GM13977 (cell line): ENCODE measurements around the gene PAM.

Source experiments
- DNase-seq: peaks from one replicate; pipeline ENCODE4 v3.0.0; 2012; ENCODE audit warnings: low spot score
- CTCF ChIP-seq: IDR thresholded peaks from 2 replicates; pipeline ENCODE4 v1.5.1; 2012; ENCODE audit warnings: mild to moderate bottlenecking, control low read depth; ENCODE audit not compliant: insufficient read depth; ENCODE audit errors: extremely low read depth, missing control alignments
- in situ Hi-C: fragments of 300-500 bp; cut with MboI; formaldehyde crosslinking; loops from one replicate; pipeline ENCODE4 v1.12.0; 2022; ENCODE audit warnings: low sequenced_read_pairs, low pct_unique_long_range_greater_than_20kb, mixed read lengths, inconsistent platforms; ENCODE audit not compliant: unreplicated experiment

The PAM gene

GRCh38 chr5:102799017-102799416, 43.9 kb downstream of the PAM start:
- in situ Hi-C loops, result no loop called here
- no peak for DNase-seq
- no peak for TF ChIP-seq CTCF

- TF ChIP-seq CTCF, result no peak
- DNase-seq, result no peak
- in situ Hi-C loops, result no loop called here
Observed at GRCh38 chr5:102800427-102800826, 45.3 kb downstream of the PAM start.

GRCh38 chr5:102801371-102801770, 46.3 kb downstream of the PAM start:
- in situ Hi-C loops, result no loop called here
- no peak for DNase-seq
- TF ChIP-seq CTCF, result no peak

GRCh38 chr5:102802708-102803458, 47.8 kb downstream of the PAM start:
- TF ChIP-seq CTCF, result no peak
- DNase-seq, result no peak
- in situ Hi-C loops, result no loop called here

- DNase-seq, result no peak
- no peak for TF ChIP-seq CTCF
- in situ Hi-C loops, result no loop called here
Observed at GRCh38 chr5:102807878-102808502, 52.9 kb downstream of the PAM start.

- in situ Hi-C loops, result no loop called here
- no peak for TF ChIP-seq CTCF
- DNase-seq, result no peak
Observed at GRCh38 chr5:102809033-102809432, 53.9 kb downstream of the PAM start.

GRCh38 chr5:102811972-102812371, 56.9 kb downstream of the PAM start:
- no peak for DNase-seq
- TF ChIP-seq CTCF, result no peak
- in situ Hi-C loops, result no loop called here
